Cardiac muscle cell (in vitro differentiated cells and primary cell): Measurements from ENCODE around the gene CHPF2. TPM values are rescaled to one million over a fixed set of nuclear protein-coding genes. Genes with fewer than 3 reads are reported as not detected.

Experiments
- DNase-seq, 2 donors: peaks; one replicate each; pipeline versions ENCODE4 v3.0.0 to v3.0.0-alpha.2; 2010 to 2017; ENCODE audit warnings: low read depth in 1 of 2, low spot score in 1 of 2
- H3K27ac ChIP-seq: fragments of 200-600 bp; sonication (generic); 2 replicates; pipeline ENCODE4 v1.5.1; 2016
- H3K27me3 ChIP-seq: fragments of 200-600 bp; sonication (generic); 2 replicates; pipeline ENCODE4 v1.6.0; 2016; ENCODE audit warnings: control low read depth
- H3K36me3 ChIP-seq: fragments of 200-600 bp; sonication (generic); 2 replicates; pipeline ENCODE4 v1.5.1; 2016; ENCODE audit warnings: control low read depth
- H3K4me1 ChIP-seq: fragments of 200-600 bp; sonication (generic); 2 replicates; pipeline ENCODE4 v1.8.1; 2017; ENCODE audit warnings: low read depth, mild to moderate bottlenecking, mixed run types
- H3K4me3 ChIP-seq: fragments of 200-600 bp; sonication (generic); 2 replicates; pipeline ENCODE4 v1.5.1; 2016; ENCODE audit warnings: mild to moderate bottlenecking
- H3K9me3 ChIP-seq: fragments of 200-600 bp; sonication (generic); 2 replicates; pipeline ENCODE4 v1.5.1; 2017; ENCODE audit warnings: low read depth, mild to moderate bottlenecking, control low read depth
- polyA plus RNA-seq: library from polyadenylated mRNA; unstranded; fragments of >200 nt; fragmentation: Nextera tagmentation; extraction: Ambion mirVana; gene quantifications from 2 replicates; pipeline ENCODE4 v1.2.1, GENCODE V29; 2016
- total RNA-seq: library from RNA; depleted of rRNA; stranded (reverse); fragments of >200 nt; gene quantifications from 2 replicates; pipeline ENCODE4 v1.2.3, GENCODE V29; 2016
- TF ChIP-seq, protein P1 (sequence below): IDR thresholded peaks from 2 replicates; pipeline ENCODE4 v1.5.1; 2012; ENCODE audit warnings: low read depth, mild to moderate bottlenecking, low read length

The CHPF2 gene
- total RNA-seq (37.0 and 45.5 TPM in 2 replicates), polyA plus RNA-seq (26.9 and 31.7 TPM in 2 replicates)

- Histone ChIP-seq H3K27me3 (no peaks in the 10 kb centered on the region), H3K4me1 (peaks cover 12% of the 10 kb centered on the region), H3K4me3 (peak within 1 kb of the TSS; percentile 92), H3K36me3 (peaks cover 12% of the 10 kb centered on the region), H3K27ac (peak within 1 kb of the TSS; percentile 53), H3K9me3 (no peaks in the 10 kb centered on the region)
- peak; percentile 90 to 92 for DNase-seq
- TF ChIP-seq, protein P1, sequence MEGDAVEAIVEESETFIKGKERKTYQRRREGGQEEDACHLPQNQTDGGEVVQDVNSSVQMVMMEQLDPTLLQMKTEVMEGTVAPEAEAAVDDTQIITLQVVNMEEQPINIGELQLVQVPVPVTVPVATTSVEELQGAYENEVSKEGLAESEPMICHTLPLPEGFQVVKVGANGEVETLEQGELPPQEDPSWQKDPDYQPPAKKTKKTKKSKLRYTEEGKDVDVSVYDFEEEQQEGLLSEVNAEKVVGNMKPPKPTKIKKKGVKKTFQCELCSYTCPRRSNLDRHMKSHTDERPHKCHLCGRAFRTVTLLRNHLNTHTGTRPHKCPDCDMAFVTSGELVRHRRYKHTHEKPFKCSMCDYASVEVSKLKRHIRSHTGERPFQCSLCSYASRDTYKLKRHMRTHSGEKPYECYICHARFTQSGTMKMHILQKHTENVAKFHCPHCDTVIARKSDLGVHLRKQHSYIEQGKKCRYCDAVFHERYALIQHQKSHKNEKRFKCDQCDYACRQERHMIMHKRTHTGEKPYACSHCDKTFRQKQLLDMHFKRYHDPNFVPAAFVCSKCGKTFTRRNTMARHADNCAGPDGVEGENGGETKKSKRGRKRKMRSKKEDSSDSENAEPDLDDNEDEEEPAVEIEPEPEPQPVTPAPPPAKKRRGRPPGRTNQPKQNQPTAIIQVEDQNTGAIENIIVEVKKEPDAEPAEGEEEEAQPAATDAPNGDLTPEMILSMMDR, result no peak
Observed at GRCh38 chr7:151232091-151232916, at the start of gene CHPF2. TSS of gene CHPF2 (plus strand) at chr7:151232483. CDS start at chr7:151234012, 1,529 bp downstream.

DNA sequence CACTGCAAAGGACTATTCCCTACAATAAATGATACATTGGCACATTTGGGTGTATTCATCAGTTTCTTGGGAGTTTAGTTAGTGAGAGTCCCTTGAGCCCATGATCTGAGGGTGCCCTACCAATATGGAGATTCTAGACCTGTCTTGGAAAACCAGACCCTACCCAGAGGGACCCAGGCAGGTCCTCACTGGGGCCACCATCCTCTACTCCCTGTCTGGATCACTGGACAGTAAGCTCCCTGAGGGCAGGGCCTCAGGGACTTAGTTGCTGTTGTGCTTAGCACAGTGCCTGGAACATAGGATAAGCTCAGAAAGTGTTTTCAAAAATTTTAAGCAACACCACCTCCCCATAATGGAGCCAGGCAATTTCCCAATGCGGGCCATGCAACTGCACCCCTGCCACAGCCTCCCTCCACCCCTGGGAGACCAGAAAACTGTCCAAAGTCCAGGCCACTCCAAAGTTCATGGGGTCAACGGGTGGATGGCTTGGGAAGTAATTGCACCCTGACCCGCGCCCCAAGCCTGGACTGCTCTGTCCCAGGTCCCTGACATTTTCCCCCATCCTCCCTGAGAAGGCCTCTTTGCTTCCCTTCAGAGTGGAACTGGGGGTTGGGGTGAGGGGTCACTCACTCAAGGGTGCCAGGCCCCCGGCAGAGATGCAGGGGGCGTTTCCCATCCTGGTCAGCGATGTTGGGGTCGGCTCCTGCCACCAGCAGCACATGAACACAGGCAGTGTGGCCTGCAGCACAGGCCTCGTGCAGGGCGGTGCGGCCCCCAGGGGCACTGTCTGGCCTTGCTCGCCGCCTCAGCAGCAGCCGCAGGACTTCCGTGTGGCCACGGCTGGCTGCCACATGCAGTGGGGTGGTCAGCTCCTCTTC lies 46.3 kb upstream of the CHPF2 start:
- DNase-seq, result no peak
- TF ChIP-seq, protein P1, result no peak
- Histone ChIP-seq H3K4me3 (no peak overlapping the region), H3K27ac (no peak overlapping the region), H3K27me3 (peaks cover 6% of the 10 kb centered on the region), H3K36me3 (no peaks in the 10 kb centered on the region), H3K4me1 (peaks cover 12% of the 10 kb centered on the region), H3K9me3 (no peaks in the 10 kb centered on the region)

DNA sequence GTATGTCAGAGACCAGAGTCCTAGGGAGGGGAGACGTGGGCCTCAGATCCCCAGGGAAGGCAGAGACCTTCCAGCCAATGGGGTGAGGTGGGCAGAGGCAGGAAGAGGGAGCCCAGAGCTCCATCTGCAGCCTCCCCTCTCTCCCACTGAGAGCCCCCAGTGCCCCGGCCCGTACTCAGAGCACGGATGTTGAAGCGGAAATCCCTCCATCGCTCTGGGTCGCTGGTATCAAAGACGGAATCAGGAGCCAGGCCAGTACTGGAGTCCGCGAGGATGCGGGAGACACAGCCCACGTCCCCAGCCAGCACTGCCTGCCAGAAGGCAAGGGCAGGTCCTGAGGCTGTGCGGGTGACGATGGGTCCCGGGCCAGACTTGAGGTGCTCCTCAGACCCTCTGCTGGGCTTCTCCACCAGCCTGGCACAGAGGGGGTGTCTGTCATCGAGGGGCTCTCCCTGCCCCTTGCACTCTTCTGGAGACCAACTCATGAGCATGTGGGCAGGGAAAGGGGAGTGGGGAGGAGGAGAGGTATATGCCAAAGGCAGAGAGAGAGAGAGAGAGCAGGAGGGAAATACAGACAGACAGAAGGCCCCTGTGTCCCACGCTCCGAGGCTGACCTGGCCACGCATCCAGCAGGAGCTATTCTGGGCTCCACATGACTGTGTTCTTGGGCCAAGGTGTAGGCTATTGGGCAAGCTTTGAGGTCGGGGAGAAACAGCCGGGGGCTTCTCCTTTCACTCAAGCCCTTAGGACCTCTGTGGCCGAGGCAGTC lies 45.5 kb upstream of the CHPF2 start, which contains the start of gene ASB10:
Gene ASB10 (minus strand): TSS at position 611 of the 769 bp plus-strand sequence. CDS start 120 bp downstream, at position 491.
- Histone ChIP-seq H3K36me3 (no peaks in the 10 kb centered on the region), H3K27me3 (peaks cover 8% of the 10 kb centered on the region), H3K27ac (peak within 1 kb of the TSS; percentile 32), H3K9me3 (no peaks in the 10 kb centered on the region), H3K4me3 (no peak within 1 kb of the TSS), H3K4me1 (peaks cover 12% of the 10 kb centered on the region)
- DNase-seq, result no peak
- TF ChIP-seq, protein P1, result no peak

DNA sequence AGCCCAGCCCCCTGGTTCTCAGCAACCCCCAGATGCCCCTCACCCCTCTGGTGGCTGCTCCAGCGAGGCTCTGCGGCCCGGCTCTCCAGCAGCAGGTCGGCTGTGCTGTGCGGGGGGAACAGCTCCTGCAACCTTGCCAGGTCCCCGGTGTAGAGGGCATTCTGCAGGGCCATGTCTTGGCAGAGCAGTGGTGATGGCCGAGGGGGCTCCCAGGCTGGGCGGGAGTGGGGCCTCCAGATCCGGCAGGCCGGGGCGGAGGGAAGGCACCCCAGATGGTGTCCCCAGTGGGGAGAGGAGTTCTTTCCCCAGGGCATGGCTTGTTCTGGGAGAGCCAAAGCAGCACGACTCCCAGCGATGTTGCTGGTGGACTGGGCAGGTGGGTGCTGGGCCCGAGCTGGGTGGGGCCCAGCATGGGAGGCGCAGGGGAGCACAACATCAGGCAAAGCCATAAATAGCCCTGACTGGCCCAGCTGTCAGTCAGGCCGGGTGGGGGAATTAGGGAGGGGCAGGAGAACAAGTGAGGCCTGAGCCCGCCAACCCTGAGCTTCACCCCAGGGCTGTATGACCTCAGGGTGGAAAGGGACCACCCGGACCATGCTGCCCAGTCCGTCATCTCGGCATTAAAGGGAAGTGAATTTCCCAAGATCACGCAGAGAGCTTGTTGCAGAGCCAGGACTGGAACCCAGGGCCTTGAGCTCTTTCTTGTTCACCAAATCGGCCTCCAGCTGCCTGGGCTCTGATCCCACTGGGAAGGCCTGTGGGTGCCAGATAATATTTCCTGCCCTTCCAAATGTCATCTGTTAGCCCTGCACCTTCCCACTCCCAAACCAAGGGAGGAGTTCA lies 44.7 kb upstream of the CHPF2 start:
- Histone ChIP-seq H3K27ac (peak overlapping the region; percentile 32), H3K9me3 (no peaks in the 10 kb centered on the region), H3K4me1 (peaks cover 12% of the 10 kb centered on the region), H3K27me3 (peaks cover 8% of the 10 kb centered on the region), H3K36me3 (no peaks in the 10 kb centered on the region), H3K4me3 (no peak overlapping the region)
- no peak for DNase-seq
- TF ChIP-seq, protein P1, result no peak
